ENCODE data around the gene SIRT7.
A peak's percentile ranks its signal among the peaks of the same experiment; 100 is the strongest.
"Not testable (repeated sequence)": the region's sequence is repeated elsewhere in the genome, so short reads cannot be mapped to it uniquely, and the experiment has no call there.

SIRT7 gene

GRCh38 chr17:81918832-81919545 lies 1.0 kb upstream of the SIRT7 start:
- DNase-seq = no peak

GRCh38 chr17:81918333-81918669 lies 325 bp upstream of the SIRT7 start:
- DNase-seq = not testable (repeated sequence)

- DNase-seq = no peak
Observed at GRCh38 chr17:81916234-81917001, 1.6 kb downstream of the SIRT7 start.

DNA sequence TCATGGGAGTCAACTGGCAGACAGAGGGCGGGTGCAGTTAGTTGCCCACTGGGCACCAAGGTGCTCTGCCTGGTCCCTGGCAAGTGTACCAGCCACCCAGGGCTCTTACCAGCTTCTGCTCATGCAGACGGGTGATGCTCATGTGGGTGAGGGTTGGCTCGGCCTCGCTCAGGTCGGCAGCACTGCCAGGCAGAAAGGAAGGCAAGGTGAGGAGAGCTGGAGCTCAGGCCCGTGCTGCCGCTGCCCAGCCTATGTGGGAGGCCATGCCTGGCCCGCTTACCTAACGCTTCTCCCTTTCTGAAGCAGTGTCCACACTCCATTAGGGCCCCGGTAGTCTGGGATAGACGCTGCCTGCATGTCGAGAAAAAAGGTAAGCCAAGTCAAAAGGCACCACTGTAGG lies 2.6 kb downstream of the SIRT7 start:
- DNase-seq = no peak

DNA sequence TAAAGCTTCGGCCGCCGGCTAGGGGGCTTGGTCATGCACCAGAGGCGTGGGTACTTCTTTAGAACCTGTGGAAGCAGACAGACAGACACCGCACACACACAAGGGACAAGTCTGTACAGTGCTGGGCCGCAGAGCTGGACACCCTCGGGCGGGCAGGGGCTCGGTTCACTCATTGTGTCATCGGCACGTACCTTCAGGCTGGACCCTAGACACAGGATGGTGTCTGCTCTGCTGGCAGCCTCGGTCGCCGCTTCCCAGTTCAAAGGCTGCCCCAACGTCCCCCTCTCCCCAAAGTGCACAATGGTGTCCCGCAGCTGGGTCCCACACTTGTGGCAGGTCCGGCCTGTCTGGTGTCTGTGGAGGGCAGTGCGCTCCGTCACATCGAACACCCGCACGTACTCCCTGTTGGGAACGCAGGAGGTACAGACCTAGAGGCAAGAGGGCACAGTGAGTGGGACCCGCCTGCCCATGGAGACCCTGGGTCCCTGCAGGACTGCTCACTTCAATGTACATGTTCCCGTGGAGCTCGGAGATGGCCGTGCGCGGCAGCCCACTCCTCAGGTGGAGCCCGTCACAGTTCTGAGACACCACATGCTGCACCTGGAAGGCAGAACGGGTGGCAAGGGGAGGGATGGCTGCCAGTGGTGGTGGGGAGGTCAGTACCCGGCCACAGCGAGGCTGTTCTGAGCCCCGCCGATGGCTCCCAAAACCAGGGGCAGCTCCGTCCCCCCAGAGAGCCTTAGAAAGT lies 3.7 kb downstream of the SIRT7 start:
- no peak for DNase-seq

DNA sequence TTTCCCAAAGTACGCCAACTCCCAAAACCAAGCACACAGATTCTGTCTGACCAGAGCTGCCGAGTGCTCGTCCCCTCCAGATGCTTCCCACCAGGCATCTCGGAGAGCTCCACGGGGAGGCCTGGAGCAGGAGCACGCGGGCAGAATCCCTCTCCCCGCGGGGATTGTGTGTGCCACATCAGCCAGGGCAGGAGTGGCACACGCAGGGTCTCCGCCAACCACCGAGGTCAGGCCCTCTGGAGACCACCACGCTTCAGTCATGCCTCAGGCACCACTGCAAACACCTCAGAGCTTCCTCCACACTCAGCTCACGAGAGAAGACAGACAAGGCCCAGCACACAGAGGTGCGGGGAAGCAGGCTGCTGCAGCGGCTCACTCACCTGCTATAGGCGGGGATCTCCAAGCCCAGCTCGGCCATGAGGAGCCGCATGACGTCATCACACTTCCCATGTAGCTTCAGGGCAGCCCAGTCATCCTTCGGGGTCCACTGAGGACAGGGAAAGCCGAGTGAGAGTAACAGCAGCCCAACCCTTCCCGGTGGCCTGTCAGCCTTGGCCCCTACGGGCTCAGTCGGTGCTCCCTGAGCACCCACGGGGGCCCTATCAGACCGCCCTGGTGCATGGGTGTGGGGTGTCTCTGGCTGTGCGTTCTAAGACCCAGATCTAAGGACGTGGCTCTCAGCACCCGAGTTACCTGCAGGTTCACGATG lies 4.4 kb downstream of the SIRT7 start:
- no peak for DNase-seq

GRCh38 chr17:81912441-81913309 lies 5.3 kb downstream of the SIRT7 start:
- no peak for DNase-seq

DNA sequence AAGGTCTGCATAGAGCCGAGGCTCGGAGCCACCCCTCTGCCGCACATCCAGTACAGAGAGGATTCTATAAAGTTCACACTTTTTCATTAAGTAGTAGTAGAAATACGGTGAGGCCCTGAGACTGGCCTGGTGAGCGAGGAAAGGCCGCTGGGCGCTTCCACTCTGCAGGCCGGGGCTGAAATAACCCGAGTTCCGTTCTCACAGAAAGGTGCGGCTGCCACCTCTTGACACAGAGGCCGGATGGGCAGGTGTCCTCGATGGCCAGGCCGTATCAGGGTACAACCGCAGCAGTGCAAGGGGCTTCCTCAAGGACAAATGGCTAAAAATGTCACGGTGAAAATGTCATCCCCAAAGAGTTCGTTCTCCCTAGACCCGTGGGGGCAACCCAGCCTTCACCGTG lies 6.0 kb downstream of the SIRT7 start:
- no peak for DNase-seq

DNA sequence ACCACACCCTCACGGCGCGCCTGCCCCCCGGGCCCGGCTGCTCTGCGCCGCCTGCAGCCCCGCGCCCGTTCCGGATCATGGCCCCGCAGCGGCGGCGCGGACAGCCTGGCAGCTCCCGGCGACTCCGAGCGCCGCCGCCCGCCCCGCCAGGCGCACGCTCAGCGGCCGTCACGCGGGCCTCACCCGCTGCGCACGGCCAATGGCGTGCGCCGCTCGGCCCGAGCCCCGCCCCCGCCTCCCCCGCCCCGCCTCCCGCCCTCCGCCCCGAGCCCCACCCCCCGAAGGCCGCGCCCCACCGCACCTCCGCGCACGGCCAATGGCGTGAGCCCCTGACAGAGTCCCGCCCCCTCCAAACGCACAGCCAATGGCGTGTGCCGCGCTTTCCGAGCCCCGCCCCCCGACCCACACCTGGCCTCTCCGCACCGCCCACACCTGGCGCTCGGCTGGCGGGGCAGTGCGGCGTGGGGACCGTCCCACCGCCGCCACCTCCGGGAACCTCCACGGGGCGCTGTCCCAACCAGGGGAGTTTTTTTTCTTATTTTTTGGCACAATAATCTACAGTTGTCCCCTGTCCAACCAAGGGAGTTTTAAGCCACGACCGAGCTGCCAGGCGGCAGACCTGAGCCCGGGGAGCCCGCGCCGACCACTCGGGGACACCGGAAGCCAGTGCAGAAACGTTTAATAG lies 6.6 kb downstream of the SIRT7 start, which contains the start of gene PCYT2:
Gene PCYT2 (minus strand): TSS at position 123 of the 685 bp plus-strand sequence. CDS start 44 bp downstream, at position 79.
- DNase-seq = peak; percentile 96

GRCh38 chr17:81910840-81911276 lies 7.1 kb downstream of the SIRT7 start:
- no peak for DNase-seq

GRCh38 chr17:81909966-81910839 lies 7.8 kb downstream of the SIRT7 start:
- no peak for DNase-seq

DNA sequence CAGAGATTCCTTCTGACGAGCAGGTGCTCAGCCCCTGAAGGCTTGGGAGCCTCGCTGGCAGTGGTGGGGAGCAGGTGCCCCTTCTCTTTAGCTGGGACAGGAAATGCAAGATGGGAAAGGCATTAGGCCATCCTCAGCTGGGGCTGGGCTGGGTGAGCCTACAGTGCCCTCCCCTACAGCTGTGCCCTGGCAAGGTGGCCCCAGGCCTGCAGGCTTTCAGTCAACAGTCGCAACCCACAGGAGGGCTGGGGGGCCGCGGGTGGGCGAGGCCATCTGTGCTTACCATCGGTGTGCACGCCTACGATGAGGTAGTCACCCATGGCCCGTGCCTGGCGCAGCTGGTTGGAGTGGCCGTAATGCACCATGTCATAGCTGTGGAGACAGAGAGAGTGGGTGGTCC lies 8.7 kb downstream of the SIRT7 start:
- no peak for DNase-seq

DNA sequence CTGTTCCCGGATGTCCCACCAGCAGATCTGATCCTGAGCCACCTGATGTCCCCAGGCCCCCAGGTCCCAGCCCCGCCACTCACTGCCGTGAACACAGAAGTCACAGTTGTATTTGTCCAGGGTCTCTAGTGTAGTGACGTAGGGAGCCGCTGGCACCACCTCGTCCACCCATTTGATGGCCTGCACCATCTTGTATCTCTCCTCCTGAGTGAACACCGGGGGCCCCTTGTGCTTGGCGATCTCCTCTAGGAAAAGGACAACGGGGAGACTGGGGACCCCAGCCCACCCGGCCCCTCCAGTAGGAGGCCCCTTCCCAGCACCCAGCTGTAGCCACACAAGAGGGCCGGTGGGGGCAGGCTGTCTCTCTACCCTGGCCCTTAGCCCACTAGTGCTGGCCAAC lies 9.2 kb downstream of the SIRT7 start:
- no peak for DNase-seq

- no peak for DNase-seq
Observed at GRCh38 chr17:81907219-81908145, 10.5 kb downstream of the SIRT7 start.

- no peak for DNase-seq
Observed at GRCh38 chr17:81906476-81907218, 11.3 kb downstream of the SIRT7 start.

DNA sequence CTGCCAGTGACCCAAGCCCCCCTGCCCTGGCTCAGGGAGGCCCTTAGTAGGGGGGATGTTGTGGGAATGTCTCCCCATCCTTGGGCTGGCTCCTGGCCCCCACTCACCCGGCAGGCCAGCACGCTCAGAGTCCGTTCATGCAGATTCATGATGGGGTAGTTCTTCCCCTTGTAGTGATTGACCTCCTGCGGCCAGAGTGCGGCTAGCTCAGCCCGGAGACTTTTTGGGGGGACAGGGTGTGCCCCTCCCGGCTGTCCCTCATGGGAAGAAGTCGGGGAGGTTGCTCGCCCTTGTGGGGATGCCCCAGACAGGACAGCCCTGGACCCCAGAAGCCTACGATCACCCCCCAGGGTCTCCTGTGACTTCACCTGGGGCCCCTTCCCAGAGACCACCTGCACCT lies 12.0 kb downstream of the SIRT7 start:
- no peak for DNase-seq

DNA sequence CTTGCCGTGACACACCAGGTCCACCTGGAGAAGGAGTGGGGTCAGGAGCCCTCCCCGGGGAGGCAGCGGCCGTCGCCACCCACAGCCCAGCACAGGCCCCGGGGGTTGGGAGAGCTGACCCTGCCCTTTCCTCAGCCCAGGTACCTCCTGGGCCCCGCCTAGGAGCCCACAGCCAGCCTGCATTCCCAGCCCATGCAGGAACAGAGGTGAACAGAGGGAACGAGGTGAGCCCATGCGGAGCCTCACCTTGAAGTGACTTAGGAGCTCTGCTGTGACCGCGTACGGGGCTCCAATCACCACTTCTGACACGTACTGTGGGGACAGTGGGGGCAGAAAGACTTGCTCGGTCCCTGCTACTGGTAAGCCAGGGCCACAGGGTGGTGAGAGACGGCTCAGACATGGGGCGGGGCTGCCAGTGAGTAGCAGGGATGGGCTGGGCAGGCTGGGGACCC lies 12.5 kb downstream of the SIRT7 start:
- no peak for DNase-seq

Data from CD4-positive, alpha-beta T cell treated with Interleukin-6 for 4 hours (primary cell).